Measurements from ENCODE around the gene DLL1.

The DLL1 gene

GRCh38 chr6:170282512-170283158, 8.2 kb downstream of the DLL1 start:
- DNase-seq, result no peak

GRCh38 chr6:170281331-170282292, 9.3 kb downstream of the DLL1 start:
- no peak for DNase-seq

GRCh38 chr6:170280689-170281045, 10.2 kb downstream of the DLL1 start:
- no peak for DNase-seq

- DNase-seq, result peak; percentile 32
These were observed 10.7 kb downstream of the DLL1 start for GRCh38 chr6:170279977-170280688.

GRCh38 chr6:170279426-170279825, 11.5 kb downstream of the DLL1 start:
- no peak for DNase-seq

- no peak for DNase-seq
These were observed 12.2 kb downstream of the DLL1 start for GRCh38 chr6:170278743-170279094.

GRCh38 chr6:170277893-170278742, 12.8 kb downstream of the DLL1 start:
- no peak for DNase-seq

GRCh38 chr6:170276369-170277057, 14.4 kb downstream of the DLL1 start:
- no peak for DNase-seq

GRCh38 chr6:170274713-170275560, 15.9 kb downstream of the DLL1 start:
- no peak for DNase-seq

GRCh38 chr6:170273681-170274080, 17.2 kb downstream of the DLL1 start:
- DNase-seq, result no peak

- no peak for DNase-seq
These were observed 17.7 kb downstream of the DLL1 start for GRCh38 chr6:170273191-170273590.

- DNase-seq, result no peak
These were observed 18.4 kb downstream of the DLL1 start for GRCh38 chr6:170272341-170273065.

GRCh38 chr6:170271771-170272314, 19.0 kb downstream of the DLL1 start:
- no peak for DNase-seq

GRCh38 chr6:170270984-170271593, 19.8 kb downstream of the DLL1 start:
- no peak for DNase-seq

- DNase-seq, result no peak
These were observed 20.9 kb downstream of the DLL1 start for GRCh38 chr6:170269846-170270541.

- DNase-seq, result no peak
These were observed 21.6 kb downstream of the DLL1 start for GRCh38 chr6:170269151-170269845.

- DNase-seq, result no peak
These were observed 22.4 kb downstream of the DLL1 start for GRCh38 chr6:170268216-170269129.
